WI38 (cell line): ENCODE results near the gene GNGT2.

Experiments used
- H3K4me3 ChIP-seq: 2 replicates; pipeline ENCODE4 v1.5.1; 2011; ENCODE audit warnings: low read depth, mild to moderate bottlenecking, control low read depth, low read length
- CTCF ChIP-seq: IDR thresholded peaks from 2 replicates; pipeline ENCODE4 v1.5.1; 2012; ENCODE audit warnings: low read depth, mild to moderate bottlenecking, control low read depth, low read length

The GNGT2 gene

GRCh38 chr17:49162866-49163265 lies 47.5 kb downstream of the GNGT2 start:
- TF ChIP-seq CTCF: no peak
- H3K4me3 ChIP-seq: no peak overlapping the region

- H3K4me3 ChIP-seq: no peak overlapping the region
- no peak for TF ChIP-seq CTCF
These were observed 52.6 kb downstream of the GNGT2 start for GRCh38 chr17:49157784-49158183.

GRCh38 chr17:49156256-49156655 lies 54.1 kb downstream of the GNGT2 start:
- H3K4me3 ChIP-seq: no peak overlapping the region
- no peak for TF ChIP-seq CTCF
